GM12878 (cell line): ENCODE measurements around the gene WNT5B. TPM values are rescaled to one million over a fixed set of nuclear protein-coding genes. Genes with fewer than 3 reads are reported as not detected.

ENCODE experiments used
- BCLAF1 ChIP-seq: fragments of 450-650 bp; IDR thresholded peaks from 2 replicates; pipeline ENCODE4 v1.6.1; 2017; ENCODE audit warnings: antibody characterized with exemption, mild to moderate bottlenecking, moderate library complexity
- CHD1 ChIP-seq: IDR thresholded peaks from 2 replicates; pipeline ENCODE4 v1.6.1; 2012; ENCODE audit warnings: low read depth, low read length, improper control_type of control experiment
- CHD2 ChIP-seq: IDR thresholded peaks from 2 replicates; pipeline ENCODE4 v1.6.1; 2011; ENCODE audit warnings: low read depth, low read length, improper control_type of control experiment, borderline replicate concordance
- CREM ChIP-seq: IDR thresholded peaks from 2 replicates; pipeline ENCODE4 v1.6.1; 2014; ENCODE audit warnings: antibody characterized with exemption, low read depth
- E2F4 ChIP-seq: IDR thresholded peaks from 2 replicates; pipeline ENCODE4 v1.6.1; 2012; ENCODE audit warnings: low read depth, low read length, improper control_type of control experiment
- E2F8 ChIP-seq: fragments of 450-650 bp; IDR thresholded peaks from 2 replicates; pipeline ENCODE4 v1.6.1; 2018; ENCODE audit warnings: mild to moderate bottlenecking, low read depth, moderate library complexity; ENCODE audit not compliant: partially characterized antibody
- E4F1 ChIP-seq: fragments of 450-650 bp; IDR thresholded peaks from 2 replicates; pipeline ENCODE4 v1.6.1; 2018; ENCODE audit warnings: borderline replicate concordance, mild to moderate bottlenecking; ENCODE audit not compliant: partially characterized antibody
- HDGF ChIP-seq: fragments of 450-650 bp; IDR thresholded peaks from 2 replicates; pipeline ENCODE4 v1.6.1; 2016; ENCODE audit warnings: antibody characterized with exemption
- IKZF1 ChIP-seq: fragments of 450-650 bp; conservative IDR thresholded peaks from 2 replicates; pipeline ENCODE4 v1.6.1; 2017; ENCODE audit warnings: antibody characterized with exemption, mild to moderate bottlenecking
- JUNB ChIP-seq: IDR thresholded peaks from 2 replicates; pipeline ENCODE4 v1.6.1; 2016; ENCODE audit warnings: antibody characterized with exemption, mild to moderate bottlenecking
- KAT2A ChIP-seq: conservative IDR thresholded peaks from 2 replicates; pipeline ENCODE4 v1.6.1; 2011; ENCODE audit warnings: low read depth, low read length; ENCODE audit not compliant: control insufficient read depth
- MLLT1 ChIP-seq: fragments of 450-650 bp; IDR thresholded peaks from 2 replicates; pipeline ENCODE4 v1.6.1; 2016; ENCODE audit warnings: mild to moderate bottlenecking
- PAX5 ChIP-seq: IDR thresholded peaks from 2 replicates; pipeline ENCODE4 v1.6.1; 2011; ENCODE audit warnings: low read depth, low read length, borderline replicate concordance
- PAX8 ChIP-seq: fragments of 450-650 bp; IDR thresholded peaks from 2 replicates; pipeline ENCODE4 v1.6.1; 2017; ENCODE audit warnings: mild to moderate bottlenecking, moderate library complexity
- RUNX3 ChIP-seq: IDR thresholded peaks from 2 replicates; pipeline ENCODE4 v1.6.1; 2012; ENCODE audit warnings: low read length, inconsistent platforms
- SMAD1 ChIP-seq: fragments of 450-650 bp; IDR thresholded peaks from 2 replicates; pipeline ENCODE4 v1.6.1; 2018; ENCODE audit warnings: mild to moderate bottlenecking, low read depth; ENCODE audit not compliant: partially characterized antibody
- SMARCA5 ChIP-seq: fragments of 450-650 bp; IDR thresholded peaks from 2 replicates; pipeline ENCODE4 v1.6.1; 2017; ENCODE audit warnings: mild to moderate bottlenecking
- SUPT20H ChIP-seq: IDR thresholded peaks from 2 replicates; pipeline ENCODE4 v1.6.1; 2011; ENCODE audit warnings: low read depth, mild to moderate bottlenecking, low read length, moderate library complexity, borderline replicate concordance; ENCODE audit not compliant: control insufficient read depth
- ZNF384 ChIP-seq: IDR thresholded peaks from 2 replicates; pipeline ENCODE4 v1.6.1; 2012; ENCODE audit warnings: low read depth, mild to moderate bottlenecking, low read length, improper control_type of control experiment, borderline replicate concordance
- polyA plus RNA-seq, 11 experiments: library from polyadenylated mRNA; depleted of rRNA in 4 of 11; unstranded in 6 of 11; stranded (reverse) in 5 of 11; fragments of >200 nt; fragmentation: Nextera tagmentation in 4 of 11; fragmentation: Illumina TruSeq in 1 of 11; extraction: Ambion mirVana in 4 of 11; extraction: Trizol in 1 of 11; gene quantifications; 1 replicate in 1 of 11; 2 replicates in 10 of 11; pipeline versions ENCODE4 v1.2.1 to v1.2.3, GENCODE V29; 2011 to 2016; ENCODE audit warnings: inconsistent platforms in 2 of 11, missing spikeins in 2 of 11, low read depth in 1 of 11
- total RNA-seq, 4 experiments: library from RNA; depleted of rRNA in 3 of 4; stranded (reverse); fragments of >200 nt in 3 of 4; fragmentation: Illumina TruSeq in 1 of 4; extraction: Trizol in 1 of 4; gene quantifications; 2 replicates each; pipeline versions ENCODE4 v1.2.1 to v1.2.3, GENCODE V29; 2013 to 2021

The WNT5B gene
- total and polyA plus RNA-seq, 10 of the 15 experiments (the other 5 are each of a cell fraction or from before 2014, with no cell fraction given) = 0.45 to 18.3 (median 5.4) TPM

- TF ChIP-seq BCLAF1 = no peak
- no peak for TF ChIP-seq E4F1
- TF ChIP-seq SUPT20H = no peak
- TF ChIP-seq CHD1 = no peak
- peak; percentile 39; the same call in 1 of the 2 replicates for TF ChIP-seq IKZF1
- TF ChIP-seq E2F8 = no peak
- no peak for TF ChIP-seq HDGF
- no peak for TF ChIP-seq E2F4
- no peak for TF ChIP-seq PAX8
- peak; percentile 75 for TF ChIP-seq JUNB
- peak; percentile 41; the same call in 1 of the 2 replicates for TF ChIP-seq SMARCA5
- TF ChIP-seq CHD2 = no peak
- TF ChIP-seq KAT2A = no peak
- TF ChIP-seq RUNX3 = peak; percentile 79
- no peak for TF ChIP-seq CREM
- peak; percentile 95 for TF ChIP-seq SMAD1
- peak; percentile 68 for TF ChIP-seq ZNF384
- no peak for TF ChIP-seq MLLT1
- TF ChIP-seq PAX5 = no peak
Observed at GRCh38 chr12:1606021-1606622, 22.9 kb upstream of the WNT5B start (continued).
